Neuronal stem cell (in vitro differentiated cells): ENCODE measurements around the gene JDP2.

ENCODE experiments used
- DNase-seq: peaks from one replicate; pipeline ENCODE4 v3.0.0-alpha.2; 2013; ENCODE audit warnings: low spot score
- H2AFZ ChIP-seq: one replicate; pipeline ENCODE4 v1.6.1; 2013; ENCODE audit warnings: mild to moderate bottlenecking, low read length, inconsistent platforms
- H2AK5ac ChIP-seq: 2 replicates; pipeline ENCODE4 v1.6.1; 2013; ENCODE audit warnings: low read depth, mild to moderate bottlenecking, inconsistent platforms, low read length, moderate library complexity, mixed read lengths
- H2BK120ac ChIP-seq: 2 replicates; pipeline ENCODE4 v1.6.1; 2013; ENCODE audit warnings: low read depth, mild to moderate bottlenecking, inconsistent platforms, low read length, moderate library complexity, mixed read lengths
- H2BK12ac ChIP-seq: one replicate; pipeline ENCODE4 v1.6.1; 2013; ENCODE audit warnings: low read length, inconsistent platforms
- H2BK15ac ChIP-seq: 2 replicates; pipeline ENCODE4 v1.6.1; 2013; ENCODE audit warnings: mild to moderate bottlenecking, low read length, inconsistent platforms, mixed read lengths
- H2BK5ac ChIP-seq: one replicate; pipeline ENCODE4 v1.6.1; 2013; ENCODE audit warnings: inconsistent platforms, mild to moderate bottlenecking, low read length, moderate library complexity
- H3K14ac ChIP-seq: one replicate; pipeline ENCODE4 v1.6.1; 2013; ENCODE audit warnings: low read length, inconsistent platforms
- H3K18ac ChIP-seq: 2 replicates; pipeline ENCODE4 v1.6.1; 2013; ENCODE audit warnings: low read length, inconsistent platforms
- H3K23ac ChIP-seq: 2 replicates; pipeline ENCODE4 v1.6.1; 2013; ENCODE audit warnings: low read depth, mild to moderate bottlenecking, mixed read lengths, low read length, inconsistent platforms; ENCODE audit not compliant: poor library complexity
- H3K27ac ChIP-seq: replicated peaks from 3 replicates; pipeline ENCODE4 v1.5.1; 2013; ENCODE audit warnings: low read length, inconsistent platforms
- H3K27me3 ChIP-seq, 3 experiments: 2 replicates each; pipeline ENCODE4 v1.6.1; 2013; ENCODE audit warnings: low read length in 3 of 3, mild to moderate bottlenecking in 2 of 3, inconsistent platforms in 1 of 3, low read depth in 1 of 3, mixed read lengths in 1 of 3, moderate library complexity in 1 of 3; ENCODE audit not compliant: control insufficient read depth in 3 of 3, insufficient read depth in 3 of 3
- H3K36me3 ChIP-seq, 2 donors: replicated peaks in 1 of 2; 2 replicates each; pipeline ENCODE4 v1.6.1; 2013; ENCODE audit warnings: low read length in 2 of 2; ENCODE audit not compliant: control insufficient read depth in 2 of 2, insufficient read depth in 2 of 2
- H3K4ac ChIP-seq: 2 replicates; pipeline ENCODE4 v1.6.1; 2013; ENCODE audit warnings: inconsistent platforms, mild to moderate bottlenecking, low read length, moderate library complexity
- H3K4me1 ChIP-seq, 2 donors: 1 replicate in 1 of 2; 2 replicates in 1 of 2; pipeline ENCODE4 v1.6.1; 2013; ENCODE audit warnings: low read length in 2 of 2, low read depth in 1 of 2; ENCODE audit not compliant: control insufficient read depth in 2 of 2, insufficient read depth in 1 of 2
- H3K4me2 ChIP-seq: one replicate; pipeline ENCODE4 v1.6.1; 2013; ENCODE audit warnings: mild to moderate bottlenecking, low read length, inconsistent platforms; ENCODE audit not compliant: insufficient read depth, poor library complexity, severe bottlenecking
- H3K4me3 ChIP-seq, 2 donors: 2 replicates each; pipeline ENCODE4 v1.5.1; 2013; ENCODE audit warnings: low read length in 2 of 2, mild to moderate bottlenecking in 2 of 2, inconsistent platforms in 1 of 2, moderate library complexity in 1 of 2
- H3K79me1 ChIP-seq: one replicate; pipeline ENCODE4 v1.6.1; 2013; ENCODE audit warnings: low read depth, mild to moderate bottlenecking, inconsistent platforms, low read length, moderate library complexity
- H3K9ac ChIP-seq: one replicate; pipeline ENCODE4 v1.6.1; 2013; ENCODE audit warnings: mild to moderate bottlenecking, low read depth, low read length, inconsistent platforms; ENCODE audit not compliant: poor library complexity
- H3K9me3 ChIP-seq, 2 donors: replicated peaks in 1 of 2; 2 replicates each; pipeline versions ENCODE3 to v1.6.1; 2013; ENCODE audit warnings: low read length in 2 of 2, mild to moderate bottlenecking in 2 of 2, inconsistent platforms in 1 of 2, low read depth in 1 of 2, mixed read lengths in 1 of 2, moderate library complexity in 1 of 2; ENCODE audit not compliant: control insufficient read depth in 2 of 2, insufficient read depth in 1 of 2
- H4K8ac ChIP-seq: one replicate; pipeline ENCODE4 v1.6.1; 2013; ENCODE audit warnings: low read depth, mild to moderate bottlenecking, inconsistent platforms, low read length, moderate library complexity
- H4K91ac ChIP-seq: one replicate; pipeline ENCODE4 v1.6.1; 2013; ENCODE audit warnings: low read length, low read depth, mild to moderate bottlenecking, inconsistent platforms; ENCODE audit not compliant: poor library complexity
- WGBS, 2 donors: extraction: QIAGEN DNeasy Blood & Tissue Kit; methylation state at CpG; one replicate each; pipeline ENCODE4 v1.1.7; 2013; ENCODE audit warnings: missing lambda C conversion rate in 2 of 2, mixed read lengths in 1 of 2; ENCODE audit not compliant: insufficient read length in 2 of 2, insufficient replicate concordance in 1 of 2; ENCODE audit errors: extremely low coverage in 2 of 2; 5-methylcytosine and 5-hydroxymethylcytosine counted together

JDP2 gene

DNA sequence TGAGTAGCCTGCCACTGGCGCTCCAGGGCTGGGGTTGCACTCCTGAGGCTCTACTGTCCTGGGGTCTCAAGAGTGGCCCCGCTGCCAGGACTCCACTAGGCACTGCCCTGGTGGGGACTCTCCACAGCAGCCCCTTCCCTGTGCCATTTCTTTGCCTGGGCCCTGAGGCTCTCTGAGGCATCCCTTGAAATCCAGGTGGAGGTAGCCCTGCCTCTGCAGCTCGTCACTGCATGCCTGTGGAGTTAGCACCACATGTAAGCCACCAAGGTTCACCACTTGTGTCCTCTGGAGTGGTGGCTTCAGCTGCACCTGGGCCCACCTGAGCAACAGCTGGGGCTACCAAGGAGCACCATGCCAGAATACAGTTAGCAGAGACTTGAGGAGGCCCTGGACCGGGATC lies 54.5 kb downstream of the JDP2 start:
- Histone ChIP-seq H2AK5ac (peak overlapping the region; percentile 60), H3K79me1 (no peaks in the 10 kb centered on the region), H2BK15ac (no peak overlapping the region), H3K36me3 (no peaks in the 10 kb centered on the region), H3K4me2 (no peak overlapping the region), H3K14ac (peak overlapping the region; percentile 23), H3K9me3 (peaks cover 0 to 1% of the 10 kb centered on the region in 2 donors), H3K18ac (no peak overlapping the region), H3K4me3 (no peak overlapping the region), H2BK12ac (no peak overlapping the region), H3K27me3 (peaks cover 0 to 6% (median 0%) of the 10 kb centered on the region in 3 experiments), H3K4ac (no peak overlapping the region), H2AFZ (no peak overlapping the region), H4K8ac (no peak overlapping the region), H3K27ac (no peak overlapping the region), H3K4me1 (peaks cover 0 to 3% of the 10 kb centered on the region in 2 donors), H2BK5ac (no peak overlapping the region), H3K9ac (peak overlapping the region; percentile 0), H3K23ac (no peak overlapping the region), H4K91ac (no peak overlapping the region), H2BK120ac (no peak overlapping the region)
- WGBS, 2 donors, result no CpG with 5 or more reads among the region's 4 CpGs
- DNase-seq, result no peak

DNA sequence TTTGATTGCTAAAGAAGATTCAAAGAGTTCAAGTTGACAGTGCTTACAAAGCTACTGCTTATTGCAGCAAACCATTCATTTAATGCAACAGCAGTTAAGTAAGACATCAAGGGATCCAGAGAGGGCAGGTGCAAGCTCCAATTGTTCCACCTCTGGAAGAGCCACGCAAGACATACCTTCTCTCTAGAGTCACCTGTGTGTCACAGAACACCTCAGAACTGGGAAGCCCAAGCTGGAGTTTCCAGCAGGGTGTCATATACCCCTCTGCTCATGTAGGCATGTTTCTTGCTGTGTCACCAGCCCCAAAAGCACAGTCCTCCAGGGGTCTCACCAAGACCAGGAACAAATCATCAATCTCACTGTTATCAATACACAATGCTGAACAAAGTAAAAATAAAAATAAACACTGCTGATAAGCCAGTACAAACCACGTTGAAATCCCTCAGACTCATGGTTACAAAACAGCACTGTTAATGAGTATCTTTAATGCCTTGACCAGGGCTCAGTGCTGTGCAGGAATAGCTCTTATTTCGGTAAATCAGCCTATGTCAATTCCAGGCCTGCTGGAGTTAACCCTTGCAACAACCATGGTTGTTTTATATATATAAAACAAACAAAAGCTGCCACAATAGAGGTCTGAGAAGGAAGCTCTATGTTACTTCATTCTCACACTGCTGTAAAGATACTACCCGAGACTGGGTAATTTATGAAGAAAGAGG lies 57.0 kb downstream of the JDP2 start:
- H2AFZ ChIP-seq, result no peak overlapping the region

DNA sequence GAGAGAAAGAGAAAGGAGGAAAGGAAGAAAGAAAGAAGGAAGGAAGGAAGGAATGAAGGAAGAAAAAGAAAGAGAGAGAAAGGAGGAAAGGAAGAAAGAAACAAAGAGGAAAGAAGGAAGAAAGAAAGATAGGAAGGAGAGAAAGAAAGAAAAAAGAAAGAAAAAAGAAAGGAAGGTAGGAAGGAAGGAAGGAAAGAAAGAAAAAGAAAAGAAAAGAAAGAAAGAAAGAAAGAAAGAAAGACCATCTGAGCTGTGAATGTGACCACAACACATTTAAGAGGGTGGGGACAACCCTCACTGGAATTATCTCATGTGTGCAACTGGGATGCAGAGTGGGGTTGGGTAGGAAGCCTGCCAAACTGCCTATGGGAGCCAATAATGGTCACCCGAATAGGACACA lies 58.5 kb downstream of the JDP2 start:
- no peak for DNase-seq
- Histone ChIP-seq H4K8ac (no peak overlapping the region), H3K9me3 (peaks cover 0 to 1% of the 10 kb centered on the region in 2 donors), H3K23ac (no peak overlapping the region), H2BK15ac (no peak overlapping the region), H4K91ac (no peak overlapping the region), H2BK5ac (no peak overlapping the region), H3K36me3 (no peaks in the 10 kb centered on the region), H3K79me1 (no peaks in the 10 kb centered on the region), H2BK120ac (no peak overlapping the region), H3K9ac (no peak overlapping the region), H3K27ac (no peak overlapping the region), H3K4me3 (no peak overlapping the region), H2BK12ac (no peak overlapping the region), H2AFZ (no peak overlapping the region), H3K18ac (no peak overlapping the region), H3K27me3 (peaks cover 0 to 3% (median 0%) of the 10 kb centered on the region in 3 experiments), H2AK5ac (no peak overlapping the region), H3K4ac (no peak overlapping the region), H3K4me2 (no peak overlapping the region), H3K4me1 (no peaks in the 10 kb centered on the region), H3K14ac (no peak overlapping the region)
- no CpG with 5 or more reads among the region's 1 CpG for WGBS, 2 donors

More for the DNA sequence above, 57.0 kb downstream of the JDP2 start:
- Histone ChIP-seq H2AK5ac (no peak overlapping the region), H2BK120ac (no peak overlapping the region), H3K14ac (no peak overlapping the region), H2BK15ac (no peak overlapping the region), H2BK5ac (no peak overlapping the region), H2BK12ac (no peak overlapping the region), H3K27me3 (peaks cover 0 to 3% (median 0%) of the 10 kb centered on the region in 3 experiments), H3K4ac (no peak overlapping the region), H3K36me3 (no peaks in the 10 kb centered on the region), H3K27ac (no peak overlapping the region), H3K9me3 (peaks cover 0 to 1% of the 10 kb centered on the region in 2 donors), H3K4me3 (no peak overlapping the region), H3K23ac (no peak overlapping the region), H3K18ac (no peak overlapping the region), H4K91ac (no peak overlapping the region), H3K4me1 (peaks cover 0 to 3% of the 10 kb centered on the region in 2 donors), H3K4me2 (no peak overlapping the region), H3K9ac (no peak overlapping the region), H3K79me1 (no peaks in the 10 kb centered on the region), H4K8ac (no peak overlapping the region)
- no CpG with 5 or more reads among the region's 4 CpGs for WGBS, 2 donors
- DNase-seq, result no peak

DNA sequence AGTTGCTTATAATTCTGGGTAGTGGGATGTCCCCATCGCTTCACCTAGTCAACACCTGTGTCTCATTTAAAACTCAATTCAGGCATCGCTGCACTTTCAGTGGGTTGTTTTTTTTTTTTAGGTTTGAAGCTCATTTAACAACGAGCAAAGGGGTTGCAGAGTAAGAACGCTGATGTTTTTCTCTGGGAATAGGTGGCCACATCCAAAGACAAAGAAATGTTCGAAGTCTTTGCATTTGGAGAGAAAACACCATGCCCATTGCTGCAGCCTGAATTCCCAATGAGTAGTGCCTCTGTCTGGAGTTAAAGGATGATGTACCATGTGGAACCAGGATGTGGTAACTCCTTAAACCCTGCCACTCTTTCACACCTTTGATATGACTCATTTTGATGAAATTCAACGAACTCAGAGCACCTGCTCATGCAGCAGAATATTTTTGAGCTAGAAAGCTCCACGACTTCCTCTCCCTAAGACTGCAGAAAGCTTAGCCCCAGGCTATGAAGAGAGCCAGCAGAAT lies 59.4 kb downstream of the JDP2 start:
- Histone ChIP-seq H3K4ac (no peak overlapping the region), H3K79me1 (no peaks in the 10 kb centered on the region), H2BK12ac (no peak overlapping the region), H2BK15ac (no peak overlapping the region), H2AFZ (no peak overlapping the region), H2BK120ac (no peak overlapping the region), H2AK5ac (no peak overlapping the region), H4K91ac (no peak overlapping the region), H3K4me1 (no peaks in the 10 kb centered on the region), H3K9me3 (no peaks in the 10 kb centered on the region), H4K8ac (no peak overlapping the region), H3K27ac (no peak overlapping the region), H3K4me3 (no peak overlapping the region), H3K23ac (no peak overlapping the region), H3K14ac (no peak overlapping the region), H3K18ac (no peak overlapping the region), H2BK5ac (no peak overlapping the region), H3K36me3 (no peaks in the 10 kb centered on the region), H3K9ac (no peak overlapping the region), H3K4me2 (no peak overlapping the region), H3K27me3 (peaks cover 0 to 3% (median 0%) of the 10 kb centered on the region in 3 experiments)
- DNase-seq, result no peak
- no CpG with 5 or more reads among the region's 7 CpGs for WGBS, 2 donors
